Nephron progenitor cell (in vitro differentiated cells): ENCODE measurements around the gene SLC12A6.

Source experiments
- DNase-seq: peaks from one replicate; pipeline ENCODE4 v3.0.0; 2021
- H3K27ac Mint-ChIP-seq: 2 replicates; pipeline ENCODE4 v1.8.0; 2021; ENCODE audit warnings: mild to moderate bottlenecking, moderate library complexity, mixed read lengths
- H3K27me3 Mint-ChIP-seq: 2 replicates; pipeline ENCODE4 v1.8.0; 2021; ENCODE audit warnings: mild to moderate bottlenecking, low read depth, mixed read lengths; ENCODE audit not compliant: poor library complexity
- H3K36me3 Mint-ChIP-seq: 2 replicates; pipeline ENCODE4 v1.8.0; 2021; ENCODE audit warnings: low read depth, mixed read lengths
- H3K4me1 Mint-ChIP-seq: 2 replicates; pipeline ENCODE4 v1.8.0; 2021; ENCODE audit warnings: mixed read lengths
- H3K4me3 Mint-ChIP-seq: 2 replicates; pipeline ENCODE4 v1.8.0; 2021; ENCODE audit warnings: mild to moderate bottlenecking, moderate library complexity, mixed read lengths
- H3K9me3 Mint-ChIP-seq: 2 replicates; pipeline ENCODE4 v1.8.0; 2021; ENCODE audit warnings: mild to moderate bottlenecking, moderate library complexity, mixed read lengths
- TF ChIP-seq, protein P1 (sequence below): fragments of 200-600 bp; sonication (generic); IDR thresholded peaks from 2 replicates; pipeline ENCODE4 v1.5.0; 2021; ENCODE audit warnings: antibody characterized with exemption

Gene SLC12A6

DNA sequence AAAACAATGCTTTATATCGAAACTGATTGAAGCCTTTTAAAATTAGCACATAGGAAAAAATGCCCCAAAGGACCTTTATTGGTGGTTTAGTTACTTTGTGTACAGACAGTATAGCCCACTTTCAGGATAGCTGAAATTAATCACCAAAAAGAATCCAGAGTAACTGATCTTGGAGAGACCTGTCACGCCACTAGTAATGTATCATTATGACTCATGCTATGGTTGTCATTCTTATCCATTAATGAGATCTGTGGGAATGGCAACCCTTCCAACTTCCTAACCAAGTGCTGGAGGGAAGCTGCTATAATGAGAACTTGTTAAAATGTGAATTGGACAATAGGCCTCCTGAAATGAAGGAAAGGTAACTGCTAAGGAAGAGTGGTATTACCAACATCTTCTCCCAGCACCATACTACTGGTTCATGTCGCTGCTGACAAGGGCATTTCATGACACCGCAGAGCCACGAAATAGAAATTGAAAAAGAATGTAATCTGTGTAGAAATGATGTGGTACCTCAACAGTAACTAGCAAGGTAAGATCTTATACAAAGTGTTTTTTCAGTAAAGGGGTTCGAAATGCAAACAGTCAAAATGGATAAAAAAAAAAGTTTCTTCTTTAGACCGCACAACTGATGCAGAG is 119.9 kb downstream of the SLC12A6 start:
- DNase-seq: no peak
- Mint-ChIP-seq H3K27ac (no peak overlapping the region), H3K27me3 (peaks cover 28% of the 10 kb centered on the region), H3K4me3 (no peak overlapping the region), H3K9me3 (no peaks in the 10 kb centered on the region), H3K36me3 (no peaks in the 10 kb centered on the region), H3K4me1 (no peaks in the 10 kb centered on the region)
- TF ChIP-seq, protein P1, sequence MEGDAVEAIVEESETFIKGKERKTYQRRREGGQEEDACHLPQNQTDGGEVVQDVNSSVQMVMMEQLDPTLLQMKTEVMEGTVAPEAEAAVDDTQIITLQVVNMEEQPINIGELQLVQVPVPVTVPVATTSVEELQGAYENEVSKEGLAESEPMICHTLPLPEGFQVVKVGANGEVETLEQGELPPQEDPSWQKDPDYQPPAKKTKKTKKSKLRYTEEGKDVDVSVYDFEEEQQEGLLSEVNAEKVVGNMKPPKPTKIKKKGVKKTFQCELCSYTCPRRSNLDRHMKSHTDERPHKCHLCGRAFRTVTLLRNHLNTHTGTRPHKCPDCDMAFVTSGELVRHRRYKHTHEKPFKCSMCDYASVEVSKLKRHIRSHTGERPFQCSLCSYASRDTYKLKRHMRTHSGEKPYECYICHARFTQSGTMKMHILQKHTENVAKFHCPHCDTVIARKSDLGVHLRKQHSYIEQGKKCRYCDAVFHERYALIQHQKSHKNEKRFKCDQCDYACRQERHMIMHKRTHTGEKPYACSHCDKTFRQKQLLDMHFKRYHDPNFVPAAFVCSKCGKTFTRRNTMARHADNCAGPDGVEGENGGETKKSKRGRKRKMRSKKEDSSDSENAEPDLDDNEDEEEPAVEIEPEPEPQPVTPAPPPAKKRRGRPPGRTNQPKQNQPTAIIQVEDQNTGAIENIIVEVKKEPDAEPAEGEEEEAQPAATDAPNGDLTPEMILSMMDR: no peak

DNA sequence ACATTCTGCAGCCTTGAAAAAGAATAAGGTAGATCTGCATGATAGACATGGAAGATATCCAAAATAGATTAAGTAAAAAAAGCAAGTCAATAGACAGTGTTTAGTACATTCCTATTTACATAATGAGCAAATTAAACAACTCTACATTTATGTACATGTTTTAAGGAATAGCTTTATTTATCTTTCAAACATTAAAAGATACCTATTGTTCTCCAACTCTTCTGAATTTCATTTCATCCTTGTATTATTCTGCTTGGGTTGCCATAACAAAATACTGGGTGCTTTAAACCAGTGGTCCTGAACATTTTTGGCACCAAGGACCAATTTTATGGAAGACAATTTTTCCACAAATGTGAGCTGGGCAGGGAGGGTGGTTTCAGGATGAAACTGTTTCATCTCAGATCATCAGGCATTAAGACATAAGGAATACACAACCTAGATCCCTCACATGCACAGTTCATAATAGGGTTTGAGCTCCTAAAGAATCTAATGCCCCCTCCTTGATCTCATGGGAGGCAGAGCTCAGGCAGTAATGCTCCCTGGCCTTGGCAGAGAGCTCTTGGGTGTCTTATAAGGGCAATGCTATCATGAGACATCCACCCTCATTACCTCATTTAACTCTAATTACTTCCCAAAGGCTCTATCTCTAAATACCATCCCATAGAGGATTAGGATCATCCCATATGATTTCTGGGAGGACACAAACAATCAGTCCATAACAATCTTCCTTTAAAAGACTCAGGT is 120.9 kb downstream of the SLC12A6 start:
- Mint-ChIP-seq H3K4me1 (no peaks in the 10 kb centered on the region), H3K27me3 (peaks cover 33% of the 10 kb centered on the region), H3K36me3 (no peaks in the 10 kb centered on the region), H3K4me3 (no peak overlapping the region), H3K9me3 (no peaks in the 10 kb centered on the region), H3K27ac (no peak overlapping the region)
- TF ChIP-seq, protein P1: no peak
- no peak for DNase-seq

DNA sequence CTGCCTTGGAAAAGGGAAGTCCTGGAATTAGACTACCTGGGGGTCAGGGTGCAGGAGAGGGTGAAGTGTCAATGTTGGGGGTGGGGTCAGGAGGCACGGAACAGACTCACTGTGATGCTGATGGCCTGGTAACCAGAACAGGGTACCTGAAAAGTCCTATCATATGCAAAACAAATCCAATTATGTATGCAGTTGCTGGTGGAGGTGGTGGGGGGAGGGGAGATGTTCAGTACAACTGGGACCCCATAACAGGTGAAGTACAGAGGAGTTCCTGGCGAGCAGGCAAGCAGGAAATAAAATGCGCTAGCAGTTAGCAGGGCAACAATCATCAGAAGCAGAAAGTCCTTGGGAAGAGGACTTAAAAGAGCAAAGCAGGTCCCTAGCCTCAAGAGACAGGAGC is 123.4 kb downstream of the SLC12A6 start:
- no peak overlapping the region for H3K4me3 Mint-ChIP-seq
- DNase-seq: no peak
- TF ChIP-seq, protein P1: no peak
- no peaks in the 10 kb centered on the region for H3K4me1 Mint-ChIP-seq
- no peak overlapping the region for H3K27ac Mint-ChIP-seq
- peaks cover 36% of the 10 kb centered on the region for H3K27me3 Mint-ChIP-seq
- no peaks in the 10 kb centered on the region for H3K9me3 Mint-ChIP-seq
- no peaks in the 10 kb centered on the region for H3K36me3 Mint-ChIP-seq

DNA sequence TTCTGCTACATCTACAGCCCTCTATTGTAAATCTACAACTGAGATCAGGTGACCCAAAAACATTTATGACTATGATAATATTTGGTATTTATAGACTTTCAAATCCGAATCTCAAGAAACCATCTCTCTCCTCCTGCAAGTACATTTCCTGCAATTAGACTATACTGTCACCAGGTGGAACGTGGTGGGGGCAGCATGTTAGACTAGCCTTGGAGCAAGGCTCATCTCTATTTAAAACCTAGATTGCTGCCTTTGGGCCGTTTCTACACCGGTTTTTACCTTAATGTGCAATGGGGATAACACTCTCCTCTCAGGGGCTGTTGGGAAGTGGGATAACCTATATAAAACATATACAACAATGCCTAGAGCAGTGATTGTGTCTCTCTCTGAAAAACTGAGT is 123.9 kb downstream of the SLC12A6 start:
- Mint-ChIP-seq H3K4me3 (no peak overlapping the region), H3K27me3 (peaks cover 33% of the 10 kb centered on the region), H3K27ac (no peak overlapping the region), H3K9me3 (no peaks in the 10 kb centered on the region), H3K4me1 (peaks cover 2% of the 10 kb centered on the region), H3K36me3 (no peaks in the 10 kb centered on the region)
- TF ChIP-seq, protein P1: no peak
- DNase-seq: no peak

DNA sequence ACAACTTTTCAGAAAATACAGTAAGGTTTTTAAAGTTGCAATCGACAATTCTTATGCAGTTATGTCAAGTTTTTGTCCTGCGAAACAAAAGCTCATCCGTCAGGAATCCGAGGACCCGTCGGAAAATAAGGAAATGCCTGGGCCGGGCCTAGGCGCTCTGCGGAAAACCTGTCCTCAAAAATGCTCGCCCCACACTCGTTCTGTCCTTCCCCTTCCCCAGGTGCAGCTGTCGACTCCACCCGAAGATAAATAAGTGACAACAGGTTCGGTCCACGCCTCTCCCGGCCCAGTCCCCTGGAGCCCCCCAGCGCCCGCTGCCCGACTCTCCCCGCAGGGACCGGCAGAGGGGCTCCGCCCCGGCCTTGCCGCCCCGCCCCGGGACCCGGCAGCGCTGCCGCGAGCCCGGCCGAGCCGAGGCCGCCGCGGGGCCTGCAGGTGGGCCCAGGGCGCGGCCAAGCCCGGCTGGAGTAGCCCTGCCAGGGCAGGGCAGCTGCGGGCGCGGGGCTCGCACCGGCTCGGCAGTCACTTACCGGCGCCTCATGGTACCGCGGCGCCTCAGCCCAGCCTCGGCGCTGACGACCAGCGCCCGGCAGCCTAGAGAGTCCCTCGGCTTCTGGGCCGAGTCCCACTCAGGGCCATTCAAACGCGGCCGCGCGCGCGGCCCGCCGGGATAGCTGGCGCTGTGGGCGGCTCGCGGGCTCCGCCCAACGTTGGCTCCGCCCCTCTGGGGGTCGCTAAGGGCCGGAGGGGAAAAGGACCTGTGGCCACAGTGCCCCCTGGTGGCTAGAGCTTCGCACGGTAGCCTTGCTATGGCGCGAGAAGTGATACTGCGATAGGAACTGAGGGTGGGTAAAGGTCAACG is 127.9 kb downstream of the SLC12A6 start, which contains the start of gene KATNBL1:
Gene KATNBL1, minus strand, starts transcription at position 676 of the 862 bp plus-strand sequence. CDS start 46,420 bp downstream, outside the sequence.
- peak; percentile 100 for DNase-seq
- H3K9me3 Mint-ChIP-seq: peaks cover 8% of the 10 kb centered on the region
- peak within 1 kb of the TSS; percentile 89 for H3K4me3 Mint-ChIP-seq
- peaks cover 14% of the 10 kb centered on the region for H3K4me1 Mint-ChIP-seq
- peak within 1 kb of the TSS; percentile 95 for H3K27ac Mint-ChIP-seq
- H3K36me3 Mint-ChIP-seq: peaks cover 30% of the 10 kb centered on the region
- TF ChIP-seq, protein P1: peak; percentile 83
- peaks cover 22% of the 10 kb centered on the region for H3K27me3 Mint-ChIP-seq
